PC-9 (cell line): Measurements from ENCODE around the gene KRTAP10-1. TPM values are rescaled to one million over a fixed set of nuclear protein-coding genes. Genes with fewer than 3 reads are reported as not detected.

Experiments
- Bru-seq: library from RNA; stranded (reverse); fragments of 400-500 nt; gene quantifications from one replicate; lab custom pipeline; 2021; lab: Mats Ljungman, UMichigan
- BruChase-seq, 2 experiments: library from RNA; stranded (reverse); fragments of 400-500 nt; gene quantifications; one replicate each; lab custom pipeline; 2021; lab: Mats Ljungman, UMichigan
- BruUV-seq: library from RNA; stranded (reverse); fragments of 400-500 nt; replicated peaks from 2 replicates; lab custom pipeline; 2021; lab: Mats Ljungman, UMichigan
- CTCF ChIA-PET: fragments of 300-600 bp; sonication (Branson Sonifier 250); formaldehyde crosslinking; loops from one replicate; lab custom pipeline; 2022; ENCODE audit warnings: antibody characterized with exemption; lab: Charles Lee
- POLR2A ChIA-PET: fragments of 300-600 bp; sonication (Branson Sonifier 250); formaldehyde crosslinking; loops from one replicate; lab custom pipeline; 2022; ENCODE audit warnings: antibody characterized with exemption; ENCODE audit not compliant: unreplicated experiment; lab: Charles Lee
- DNase-seq, 2 experiments: peaks; one replicate each; pipeline versions ENCODE4 v3.0.0 to v3.0.0-alpha.2; 2015 to 2022; ENCODE audit warnings: mixed read lengths in 1 of 2
- H2AFZ ChIP-seq: fragments of 200-600 bp; sonication (generic); 2 replicates; pipeline ENCODE4 v1.8.1; 2017; ENCODE audit warnings: antibody characterized with exemption
- H3F3A ChIP-seq: fragments of 200-600 bp; sonication (generic); 2 replicates; pipeline ENCODE4 v1.8.1; 2017; ENCODE audit warnings: antibody characterized with exemption, mild to moderate bottlenecking, low read depth; ENCODE audit not compliant: insufficient read depth
- H3K27ac ChIP-seq: fragments of 200-600 bp; sonication (generic); 2 replicates; pipeline ENCODE4 v1.6.1; 2016; ENCODE audit warnings: mixed run types
- H3K27me3 ChIP-seq: fragments of 200-600 bp; sonication (generic); 2 replicates; pipeline ENCODE4 v1.6.1; 2016; ENCODE audit warnings: low read depth, mixed run types; ENCODE audit not compliant: insufficient read depth
- H3K36me3 ChIP-seq: fragments of 200-600 bp; sonication (generic); 2 replicates; pipeline ENCODE4 v1.6.1; 2016; ENCODE audit warnings: low read depth, mixed run types
- H3K4me1 ChIP-seq: fragments of 200-600 bp; sonication (generic); replicated peaks from 2 replicates; pipeline ENCODE4 v1.6.1; 2016; ENCODE audit warnings: mixed run types; ENCODE audit not compliant: insufficient read depth
- H3K4me2 ChIP-seq: fragments of 200-600 bp; sonication (generic); 2 replicates; pipeline ENCODE4 v1.6.1; 2017; ENCODE audit warnings: mixed run types
- H3K4me3 ChIP-seq: fragments of 200-600 bp; sonication (generic); 2 replicates; pipeline ENCODE4 v1.6.1; 2016; ENCODE audit warnings: mixed run types
- H3K79me2 ChIP-seq: fragments of 200-600 bp; sonication (generic); 2 replicates; pipeline ENCODE4 v1.6.1; 2017; ENCODE audit warnings: low read depth, mixed run types
- H3K9me2 ChIP-seq: fragments of 200-600 bp; sonication (generic); 2 replicates; pipeline ENCODE4 v1.8.1; 2017; ENCODE audit warnings: mild to moderate bottlenecking; ENCODE audit not compliant: insufficient read depth
- H3K9me3 ChIP-seq: fragments of 200-600 bp; sonication (generic); 2 replicates; pipeline ENCODE4 v1.8.1; 2016; ENCODE audit warnings: low read depth; ENCODE audit not compliant: insufficient read depth
- H4K20me1 ChIP-seq: fragments of 200-600 bp; sonication (generic); 2 replicates; pipeline ENCODE4 v1.8.1; 2017; ENCODE audit not compliant: insufficient read depth
- CTCF ChIP-seq: fragments of 200-600 bp; sonication (generic); conservative IDR thresholded peaks from 2 replicates; pipeline ENCODE4 v1.6.1; 2017; ENCODE audit warnings: mixed run types, antibody characterized with exemption, mild to moderate bottlenecking, moderate library complexity
- EZH2 ChIP-seq: fragments of 200-600 bp; sonication (generic); IDR thresholded peaks from 2 replicates; pipeline ENCODE4 v1.8.0; 2017; ENCODE audit warnings: antibody characterized with exemption, low read depth
- intact Hi-C: fragments of 100-400 bp; cut with micrococcal nuclease; formaldehyde crosslinking; loops from one replicate; pipeline ENCODE4 v1.10.0; 2022; ENCODE audit not compliant: unreplicated experiment
- long read RNA-seq: library from polyadenylated mRNA; stranded (forward); transcript quantifications from one replicate; pipeline ENCODE4 v2.0.0, GENCODE V29; 2022
- total RNA-seq: library from RNA; stranded (reverse); gene quantifications from 2 replicates; pipeline ENCODE4 v1.2.3, GENCODE V29; 2021

The KRTAP10-1 gene
- not detected in 2 replicates for total RNA-seq
- not detected for Bru-seq, nascent RNA
- BruChase-seq, experiment 1, labeled RNA remaining after a 2-hour chase = not detected
- not detected for BruChase-seq, experiment 2, labeled RNA remaining after a 6-hour chase
- long read RNA-seq = 0 reads

GRCh38 chr21:44539991-44540666 is at the start of gene KRTAP10-1:
Gene KRTAP10-1 (minus strand): TSS chr21:44540195. CDS start chr21:44540150, 45 bp downstream.
- Histone ChIP-seq H3K79me2 (no peaks in the 10 kb centered on the region), H3K4me1 (no peaks in the 10 kb centered on the region), H3K36me3 (no peaks in the 10 kb centered on the region), H3K4me3 (no peak within 1 kb of the TSS), H3K27me3 (peaks cover 31% of the 10 kb centered on the region), H3K27ac (no peak within 1 kb of the TSS), H2AFZ (no peak within 1 kb of the TSS), H3K9me2 (no peaks in the 10 kb centered on the region), H3K4me2 (no peak within 1 kb of the TSS), H4K20me1 (no peaks in the 10 kb centered on the region), H3K9me3 (peaks cover 3% of the 10 kb centered on the region; the same call in 1 of the 2 replicates), H3F3A (no peaks in the 10 kb centered on the region)
- POLR2A ChIA-PET = no interaction called here
- no peak for TF ChIP-seq EZH2
- no peak for TF ChIP-seq CTCF
- no peak for DNase-seq
- no TSS peak for BruUV-seq
- intact Hi-C loops = no loop called here
- CTCF ChIA-PET = no interaction called here

GRCh38 chr21:44589094-44589493 is 49.1 kb upstream of the KRTAP10-1 start:
- H3K4me1 ChIP-seq = no peaks in the 10 kb centered on the region
- ChIA-PET CTCF (no interaction called here), POLR2A (no interaction called here)
- no peak overlapping the region for H3K4me3 ChIP-seq
- no peaks in the 10 kb centered on the region for H3F3A ChIP-seq
- no peak for TF ChIP-seq EZH2
- TF ChIP-seq CTCF = no peak
- H3K36me3 ChIP-seq = no peaks in the 10 kb centered on the region
- DNase-seq = no peak
- no TSS peak for BruUV-seq
- no peaks in the 10 kb centered on the region for H4K20me1 ChIP-seq
- intact Hi-C loops = no loop called here
- no peak overlapping the region for H2AFZ ChIP-seq
- H3K4me2 ChIP-seq = no peak overlapping the region
- H3K9me2 ChIP-seq = no peaks in the 10 kb centered on the region
- no peak overlapping the region for H3K27ac ChIP-seq
- H3K79me2 ChIP-seq = no peaks in the 10 kb centered on the region
- H3K27me3 ChIP-seq = peaks cover 51% of the 10 kb centered on the region
- H3K9me3 ChIP-seq = no peaks in the 10 kb centered on the region

- Histone ChIP-seq H3K9me2 (no peaks in the 10 kb centered on the region), H4K20me1 (no peaks in the 10 kb centered on the region), H3K9me3 (no peaks in the 10 kb centered on the region), H3K27me3 (peaks cover 35% of the 10 kb centered on the region), H3F3A (no peaks in the 10 kb centered on the region), H3K36me3 (no peaks in the 10 kb centered on the region), H3K79me2 (no peaks in the 10 kb centered on the region), H3K4me1 (no peaks in the 10 kb centered on the region), H3K4me3 (no peak overlapping the region), H3K4me2 (no peak overlapping the region), H2AFZ (no peak overlapping the region), H3K27ac (no peak overlapping the region)
- intact Hi-C loops = no loop called here
- BruUV-seq = no TSS peak
- ChIA-PET CTCF (no interaction called here), POLR2A (no interaction called here)
- TF ChIP-seq CTCF (no peak), EZH2 (no peak)
- no peak for DNase-seq
Observed at GRCh38 chr21:44585892-44586291, 45.9 kb upstream of the KRTAP10-1 start.
